ENCODE results near the gene CCDC14.
"Not testable (repeated sequence)": the region's sequence is repeated elsewhere in the genome, so short reads cannot be mapped to it uniquely, and the experiment has no call there.

The CCDC14 gene

GRCh38 chr3:123960781-123961507 is at the start of gene CCDC14:
Gene CCDC14 (minus strand): TSS chr3:123961229. CDS start chr3:123961173, 56 bp downstream.
- DNase-seq = peak; percentile 67

GRCh38 chr3:124008321-124008720 is 47.3 kb upstream of the CCDC14 start:
- DNase-seq = not testable (repeated sequence)

- DNase-seq = no peak
These were observed 46.2 kb upstream of the CCDC14 start for GRCh38 chr3:124007186-124007585.

GRCh38 chr3:124002405-124003079 is 41.5 kb upstream of the CCDC14 start:
- not testable (repeated sequence) for DNase-seq

- not testable (repeated sequence) for DNase-seq
These were observed 40.3 kb upstream of the CCDC14 start for GRCh38 chr3:124001366-124001765.

GRCh38 chr3:123997543-123997942 is 36.5 kb upstream of the CCDC14 start:
- no peak for DNase-seq

- peak; percentile 33 for DNase-seq
These were observed 32.8 kb upstream of the CCDC14 start for GRCh38 chr3:123993818-123994217.

- not testable (repeated sequence) for DNase-seq
These were observed 30.9 kb upstream of the CCDC14 start, which contains the start of gene ROPN1 for GRCh38 chr3:123991730-123992588. Gene ROPN1 (minus strand): TSS chr3:123992124. CDS start chr3:123980481, 11,643 bp downstream.

- no peak for DNase-seq
These were observed 25.4 kb upstream of the CCDC14 start for GRCh38 chr3:123986427-123986826.

GRCh38 chr3:123984957-123985356 is 23.9 kb upstream of the CCDC14 start:
- no peak for DNase-seq

GRCh38 chr3:123984350-123984749 is 23.3 kb upstream of the CCDC14 start:
- no peak for DNase-seq

- not testable (repeated sequence) for DNase-seq
These were observed 20.3 kb upstream of the CCDC14 start for GRCh38 chr3:123981317-123981716.

GRCh38 chr3:123980539-123980938 is 19.5 kb upstream of the CCDC14 start:
- no peak for DNase-seq

- peak; percentile 4 for DNase-seq
These were observed 18.8 kb upstream of the CCDC14 start for GRCh38 chr3:123979525-123980501.

- DNase-seq = not testable (repeated sequence)
These were observed 15.9 kb upstream of the CCDC14 start for GRCh38 chr3:123976904-123977303.

- not testable (repeated sequence) for DNase-seq
These were observed 15.3 kb upstream of the CCDC14 start for GRCh38 chr3:123976181-123976898.

GRCh38 chr3:123975030-123975429 is 14.0 kb upstream of the CCDC14 start:
- not testable (repeated sequence) for DNase-seq

- no peak for DNase-seq
These were observed 10.4 kb upstream of the CCDC14 start for GRCh38 chr3:123971406-123971805.

- not testable (repeated sequence) for DNase-seq
These were observed 6.2 kb upstream of the CCDC14 start for GRCh38 chr3:123967260-123967659.

- DNase-seq = not testable (repeated sequence)
These were observed 5.8 kb upstream of the CCDC14 start for GRCh38 chr3:123966799-123967198.

- DNase-seq = not testable (repeated sequence)
These were observed 3.8 kb upstream of the CCDC14 start for GRCh38 chr3:123964793-123965192.
